Effector memory CD4-positive, alpha-beta T cell (primary cell): ENCODE measurements around the gene CABP4.
A peak's percentile ranks its signal among the peaks of the same experiment; 100 is the strongest.

Experiments
- DNase-seq, 3 donors: peaks; one replicate each; pipeline ENCODE4 v3.0.0-alpha.2; 2020
- H3K27ac ChIP-seq: 2 replicates; pipeline ENCODE4 v1.7.0; 2013; ENCODE audit warnings: mild to moderate bottlenecking, low read length, moderate library complexity; ENCODE audit not compliant: insufficient read depth, poor library complexity, severe bottlenecking
- H3K27me3 ChIP-seq: replicated peaks from 2 replicates; pipeline ENCODE4 v1.7.0; 2013; ENCODE audit warnings: mild to moderate bottlenecking, low read length; ENCODE audit not compliant: insufficient read depth, control insufficient read depth, poor library complexity, severe bottlenecking
- H3K36me3 ChIP-seq: 2 replicates; pipeline ENCODE4 v1.7.0; 2013; ENCODE audit warnings: mild to moderate bottlenecking, low read length, moderate library complexity; ENCODE audit not compliant: control insufficient read depth, insufficient read depth
- H3K4me1 ChIP-seq: 2 replicates; pipeline ENCODE4 v1.7.0; 2013; ENCODE audit warnings: low read length, mild to moderate bottlenecking; ENCODE audit not compliant: control insufficient read depth, insufficient read depth, poor library complexity, severe bottlenecking
- H3K4me3 ChIP-seq: 2 replicates; pipeline ENCODE4 v1.7.0; 2013; ENCODE audit warnings: low read length, low read depth, mild to moderate bottlenecking; ENCODE audit not compliant: insufficient read depth, poor library complexity, severe bottlenecking
- H3K9me3 ChIP-seq: 2 replicates; pipeline ENCODE4 v1.7.0; 2013; ENCODE audit warnings: mild to moderate bottlenecking, low read length, moderate library complexity; ENCODE audit not compliant: control insufficient read depth

CABP4 gene

GRCh38 chr11:67504005-67504949 is 49.1 kb downstream of the CABP4 start:
- Histone ChIP-seq H3K9me3 (no peaks in the 10 kb centered on the region), H3K27me3 (no peaks in the 10 kb centered on the region), H3K4me1 (peaks cover 41% of the 10 kb centered on the region), H3K4me3 (peak overlapping the region; percentile 85), H3K27ac (peak overlapping the region; percentile 81), H3K36me3 (peaks cover 26% of the 10 kb centered on the region)
- peak; percentile 34 to 53 (median 45) for DNase-seq

DNA sequence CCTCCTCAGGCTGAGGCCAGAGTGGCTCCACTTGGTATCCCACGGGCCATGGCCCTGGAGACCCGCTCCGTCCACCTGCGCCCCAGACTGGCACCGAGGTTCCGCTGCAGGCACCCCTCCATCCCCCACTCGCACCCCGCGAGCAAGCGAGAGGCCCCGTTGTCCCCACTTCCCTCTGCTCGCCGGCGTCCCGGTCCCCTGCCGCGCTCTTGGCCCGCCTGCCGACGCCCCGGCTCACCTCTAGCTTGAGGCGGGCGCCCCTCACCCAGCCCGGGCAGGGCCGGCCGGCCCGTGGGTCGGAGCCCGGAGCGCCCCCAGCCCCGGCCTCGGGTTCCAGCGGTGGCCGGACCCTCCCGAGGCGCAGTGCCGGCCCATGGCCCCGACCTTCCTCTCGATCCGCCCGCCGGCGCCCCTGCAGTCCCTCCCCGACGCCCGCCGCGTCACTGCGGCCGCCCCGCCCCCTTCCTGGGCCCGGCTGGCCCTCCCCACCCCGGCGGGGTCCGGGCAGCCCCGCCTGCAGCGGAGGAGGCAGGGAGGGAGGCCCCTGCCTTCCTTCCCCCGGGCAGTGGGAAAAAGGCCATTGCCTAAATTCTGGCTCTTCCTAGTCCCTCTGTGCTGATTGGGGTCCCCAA is 49.9 kb downstream of the CABP4 start, which contains the start of gene PITPNM1:
Gene PITPNM1, minus strand, starts transcription at position 414 of the 632 bp plus-strand sequence. CDS start 1,183 bp downstream, outside the sequence.
- no peaks in the 10 kb centered on the region for H3K27me3 ChIP-seq
- H3K9me3 ChIP-seq = no peaks in the 10 kb centered on the region
- H3K36me3 ChIP-seq = peaks cover 20% of the 10 kb centered on the region
- peaks cover 41% of the 10 kb centered on the region for H3K4me1 ChIP-seq
- peak within 1 kb of the TSS; percentile 85 for H3K4me3 ChIP-seq
- H3K27ac ChIP-seq = peak within 1 kb of the TSS; percentile 81
- peak; percentile 50 to 64 (median 53) for DNase-seq

- no peaks in the 10 kb centered on the region for H3K27me3 ChIP-seq
- peak overlapping the region; percentile 85 for H3K4me3 ChIP-seq
- DNase-seq = peak; percentile 87 to 88 (median 87)
- no peaks in the 10 kb centered on the region for H3K9me3 ChIP-seq
- H3K4me1 ChIP-seq = peaks cover 41% of the 10 kb centered on the region
- peak overlapping the region; percentile 81 for H3K27ac ChIP-seq
- peaks cover 15% of the 10 kb centered on the region for H3K36me3 ChIP-seq
These were observed 50.6 kb downstream of the CABP4 start for GRCh38 chr11:67505605-67506396.

DNA sequence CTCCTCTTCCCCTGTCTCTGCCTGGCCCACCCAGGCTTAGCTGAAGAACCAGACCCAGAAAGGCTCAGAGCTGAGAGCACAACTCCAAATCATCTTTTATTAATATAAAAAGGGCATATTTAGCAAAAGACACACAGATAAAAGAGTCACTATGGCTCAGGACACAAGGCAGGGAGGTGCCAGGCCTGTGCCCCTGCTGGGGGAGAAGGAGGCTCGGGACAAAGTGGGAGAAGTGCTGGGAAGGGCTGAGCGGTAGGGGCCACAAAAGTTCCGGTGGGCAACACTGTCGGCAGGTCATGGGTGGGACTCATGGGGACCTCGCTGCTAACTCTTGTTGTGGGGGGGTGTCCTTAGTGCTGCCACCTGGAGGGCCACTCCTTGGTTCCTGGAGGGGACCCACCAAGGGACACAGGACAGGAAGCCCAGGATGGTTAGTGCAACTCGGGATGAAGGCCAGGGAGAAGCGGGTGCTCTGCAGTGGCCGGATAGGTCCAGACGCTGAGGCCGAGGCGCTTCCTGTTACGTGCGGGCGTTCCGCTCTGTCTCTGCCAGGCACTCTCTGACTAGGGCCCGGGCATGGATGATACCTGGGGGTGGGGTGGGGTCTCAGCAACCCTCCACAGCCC is 51.4 kb downstream of the CABP4 start:
- Histone ChIP-seq H3K27ac (peak overlapping the region; percentile 81), H3K36me3 (peaks cover 15% of the 10 kb centered on the region), H3K27me3 (no peaks in the 10 kb centered on the region), H3K4me3 (no peak overlapping the region), H3K9me3 (no peaks in the 10 kb centered on the region), H3K4me1 (peaks cover 41% of the 10 kb centered on the region)
- no peak for DNase-seq

- peak overlapping the region; percentile 98 for H3K27ac ChIP-seq
- no peaks in the 10 kb centered on the region for H3K27me3 ChIP-seq
- H3K9me3 ChIP-seq = no peaks in the 10 kb centered on the region
- peaks cover 41% of the 10 kb centered on the region for H3K4me1 ChIP-seq
- H3K36me3 ChIP-seq = peaks cover 9% of the 10 kb centered on the region
- no peak for DNase-seq
- peak overlapping the region; percentile 95 for H3K4me3 ChIP-seq
These were observed 52.2 kb downstream of the CABP4 start for GRCh38 chr11:67507242-67507863.

- peak within 1 kb of the TSS; percentile 95 for H3K4me3 ChIP-seq
- peaks cover 5% of the 10 kb centered on the region for H3K36me3 ChIP-seq
- no peaks in the 10 kb centered on the region for H3K27me3 ChIP-seq
- peak within 1 kb of the TSS; percentile 98 for H3K27ac ChIP-seq
- H3K9me3 ChIP-seq = no peaks in the 10 kb centered on the region
- DNase-seq = peak; percentile 95 to 97 (median 96)
- H3K4me1 ChIP-seq = peaks cover 41% of the 10 kb centered on the region
These were observed 52.8 kb downstream of the CABP4 start, which contains the start of gene CDK2AP2 for GRCh38 chr11:67507864-67508485. Gene CDK2AP2, minus strand, starts transcription at chr11:67508162. Its CDS starts 80 bp downstream, at chr11:67508082.

- peak; percentile 95 to 99 (median 98) for DNase-seq
- peak overlapping the region; percentile 98 for H3K27ac ChIP-seq
- H3K9me3 ChIP-seq = no peaks in the 10 kb centered on the region
- peak overlapping the region; percentile 95 for H3K4me3 ChIP-seq
- H3K4me1 ChIP-seq = peaks cover 35% of the 10 kb centered on the region
- peaks cover 5% of the 10 kb centered on the region for H3K36me3 ChIP-seq
- H3K27me3 ChIP-seq = no peaks in the 10 kb centered on the region
These were observed 53.5 kb downstream of the CABP4 start for GRCh38 chr11:67508486-67509121.

DNA sequence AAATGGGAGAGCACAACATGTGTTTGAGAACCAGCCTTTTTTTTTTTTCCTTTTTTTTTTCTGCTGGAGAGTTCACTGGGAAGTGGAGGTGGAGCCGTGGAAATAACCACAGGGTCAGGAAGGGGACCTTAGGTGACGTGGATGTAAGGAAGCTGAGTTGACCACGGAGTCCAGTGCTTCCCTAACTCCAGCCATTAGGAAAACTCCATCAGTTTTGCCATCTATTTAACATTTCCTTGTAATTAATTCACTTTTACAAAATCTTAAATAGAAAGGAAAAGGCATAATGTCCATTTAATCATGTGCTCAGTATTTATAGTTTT is 54.8 kb downstream of the CABP4 start:
- Histone ChIP-seq H3K27me3 (no peaks in the 10 kb centered on the region), H3K4me1 (peaks cover 30% of the 10 kb centered on the region), H3K4me3 (no peak overlapping the region), H3K27ac (no peak overlapping the region), H3K9me3 (no peaks in the 10 kb centered on the region), H3K36me3 (peaks cover 5% of the 10 kb centered on the region)
- DNase-seq = no peak
